Nephron progenitor cell (in vitro differentiated cells): Measurements from ENCODE around the gene ZNF625.

Experiments
- DNase-seq: peaks from one replicate; pipeline ENCODE4 v3.0.0; 2021
- H3K27ac Mint-ChIP-seq: 2 replicates; pipeline ENCODE4 v1.8.0; 2021; ENCODE audit warnings: mild to moderate bottlenecking, moderate library complexity, mixed read lengths
- H3K27me3 Mint-ChIP-seq: 2 replicates; pipeline ENCODE4 v1.8.0; 2021; ENCODE audit warnings: mild to moderate bottlenecking, low read depth, mixed read lengths; ENCODE audit not compliant: poor library complexity
- H3K36me3 Mint-ChIP-seq: 2 replicates; pipeline ENCODE4 v1.8.0; 2021; ENCODE audit warnings: low read depth, mixed read lengths
- H3K4me1 Mint-ChIP-seq: 2 replicates; pipeline ENCODE4 v1.8.0; 2021; ENCODE audit warnings: mixed read lengths
- H3K4me3 Mint-ChIP-seq: 2 replicates; pipeline ENCODE4 v1.8.0; 2021; ENCODE audit warnings: mild to moderate bottlenecking, moderate library complexity, mixed read lengths
- H3K9me3 Mint-ChIP-seq: 2 replicates; pipeline ENCODE4 v1.8.0; 2021; ENCODE audit warnings: mild to moderate bottlenecking, moderate library complexity, mixed read lengths
- CTCF ChIP-seq: fragments of 200-600 bp; sonication (generic); IDR thresholded peaks from 2 replicates; pipeline ENCODE4 v1.5.0; 2021; ENCODE audit warnings: antibody characterized with exemption

ZNF625 gene

DNA sequence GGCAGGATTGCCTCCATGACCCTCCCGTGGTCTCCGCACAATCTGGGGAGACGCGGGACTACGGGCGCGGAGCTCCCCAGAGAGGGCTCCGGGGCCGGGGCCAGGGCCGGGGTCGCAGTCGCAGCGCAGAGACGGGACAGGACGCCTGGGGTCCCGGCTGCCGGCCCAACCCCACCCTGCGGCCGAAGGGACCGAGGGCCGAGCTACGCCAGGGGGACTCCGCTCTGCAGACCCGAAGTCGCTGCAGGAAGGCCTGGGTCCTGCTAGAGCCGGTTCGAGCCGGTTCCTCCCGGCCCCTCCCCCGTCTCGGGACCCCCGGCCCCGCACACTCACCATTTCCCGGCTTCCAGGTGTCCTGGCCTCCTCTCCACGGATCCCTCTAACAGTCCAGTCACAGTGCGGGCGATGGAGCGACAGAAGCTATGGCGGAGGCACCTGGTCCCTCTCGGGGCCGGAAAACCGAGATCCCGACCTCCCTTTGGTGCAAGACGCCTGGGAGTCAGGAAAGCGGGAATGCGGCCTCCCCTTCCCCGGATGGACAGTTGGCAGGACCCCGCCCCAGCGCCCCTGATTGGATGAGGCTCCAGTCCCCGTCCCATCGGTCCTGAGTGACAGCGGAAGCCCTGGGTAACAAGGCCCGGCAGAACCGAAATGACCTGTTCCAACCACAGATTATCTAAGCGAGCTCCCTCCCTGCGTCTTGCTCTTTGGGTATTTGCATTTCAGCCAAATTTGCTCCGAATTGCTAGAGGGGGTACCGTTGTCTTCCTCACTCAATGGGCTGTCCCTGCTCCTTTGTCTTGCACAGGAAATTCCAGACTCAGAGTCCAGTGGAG lies at the start of gene ZNF625:
Gene ZNF625 (minus strand): TSS at position 512 of the 836 bp plus-strand sequence. CDS start 176 bp downstream, at position 336.
- peaks cover 11% of the 10 kb centered on the region for H3K4me1 Mint-ChIP-seq
- peaks cover 49% of the 10 kb centered on the region for H3K36me3 Mint-ChIP-seq
- H3K4me3 Mint-ChIP-seq: peak within 1 kb of the TSS; percentile 88
- no peak for TF ChIP-seq CTCF
- peaks cover 73% of the 10 kb centered on the region for H3K9me3 Mint-ChIP-seq
- H3K27ac Mint-ChIP-seq: peak within 1 kb of the TSS; percentile 99
- DNase-seq: peak; percentile 89
- peaks cover 19% of the 10 kb centered on the region for H3K27me3 Mint-ChIP-seq

GRCh38 chr19:12205296-12205695 lies 48.8 kb upstream of the ZNF625 start:
- Mint-ChIP-seq H3K27ac (no peak overlapping the region), H3K9me3 (peaks cover 97% of the 10 kb centered on the region), H3K4me3 (no peak overlapping the region), H3K36me3 (peaks cover 90% of the 10 kb centered on the region), H3K27me3 (no peaks in the 10 kb centered on the region), H3K4me1 (no peaks in the 10 kb centered on the region)
- no peak for DNase-seq
- no peak for TF ChIP-seq CTCF

DNA sequence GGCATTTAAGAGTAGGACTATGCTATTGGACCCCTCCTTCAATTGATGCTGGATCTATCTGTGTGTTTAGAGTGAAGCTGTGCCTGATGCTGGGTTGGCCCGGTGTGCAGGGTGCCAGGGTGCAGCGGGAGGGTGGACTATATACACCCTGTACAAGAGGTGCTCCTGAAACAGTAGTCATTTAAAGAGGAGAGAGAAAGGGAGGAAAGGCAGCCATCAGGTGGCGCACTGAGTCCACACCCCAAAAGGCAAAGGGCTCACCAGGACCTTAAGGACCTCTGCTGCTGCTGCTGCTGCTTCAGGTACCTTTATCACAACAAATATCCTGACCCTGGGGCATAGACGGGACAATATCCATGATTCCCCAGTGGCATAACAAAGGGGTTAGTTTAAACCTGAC lies 45.7 kb upstream of the ZNF625 start:
- Mint-ChIP-seq H3K27ac (no peak overlapping the region), H3K4me3 (no peak overlapping the region), H3K27me3 (no peaks in the 10 kb centered on the region), H3K4me1 (no peaks in the 10 kb centered on the region), H3K9me3 (peaks cover 97% of the 10 kb centered on the region), H3K36me3 (peaks cover 86% of the 10 kb centered on the region)
- no peak for TF ChIP-seq CTCF
- no peak for DNase-seq

DNA sequence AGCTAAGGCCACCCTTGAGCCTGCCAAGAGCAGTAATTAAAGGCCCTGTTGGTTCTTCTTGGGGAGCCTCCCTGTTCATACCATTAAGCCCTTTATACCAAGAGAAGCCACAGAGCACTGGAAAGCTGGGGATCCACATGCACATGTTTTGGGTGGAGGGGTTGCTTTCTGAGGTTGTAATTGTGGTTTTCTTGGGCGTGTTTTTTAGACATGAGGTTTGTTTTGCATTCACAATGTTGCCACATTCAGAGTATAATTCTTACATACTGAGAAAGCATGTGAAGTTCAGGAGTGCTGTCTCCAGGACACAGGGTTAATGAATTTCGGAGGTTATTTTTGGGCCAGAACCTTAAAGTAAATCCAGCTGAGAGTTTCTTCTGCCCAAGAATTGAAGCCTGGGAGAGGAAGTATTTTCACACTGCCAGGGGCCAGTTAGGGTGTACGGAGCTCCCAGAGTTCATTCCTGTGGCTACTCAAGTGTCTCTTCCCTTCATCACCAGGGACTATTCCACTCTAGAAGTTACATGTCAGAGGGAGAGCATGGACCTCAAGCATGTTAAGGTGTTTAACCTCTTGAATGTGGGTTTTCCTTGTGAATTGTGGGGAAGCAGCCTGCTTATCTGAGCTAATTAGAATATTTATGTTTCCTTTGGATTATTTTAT lies 43.4 kb upstream of the ZNF625 start:
- Mint-ChIP-seq H3K9me3 (peaks cover 95% of the 10 kb centered on the region), H3K36me3 (peaks cover 88% of the 10 kb centered on the region)
- no peak for TF ChIP-seq CTCF

GRCh38 chr19:12198136-12198535 lies 41.6 kb upstream of the ZNF625 start:
- peaks cover 89% of the 10 kb centered on the region for H3K36me3 Mint-ChIP-seq
- no peak overlapping the region for H3K4me3 Mint-ChIP-seq
- TF ChIP-seq CTCF: no peak
- peaks cover 95% of the 10 kb centered on the region for H3K9me3 Mint-ChIP-seq
- H3K4me1 Mint-ChIP-seq: no peaks in the 10 kb centered on the region
- no peak overlapping the region for H3K27ac Mint-ChIP-seq
- no peak for DNase-seq
- H3K27me3 Mint-ChIP-seq: no peaks in the 10 kb centered on the region

More for the DNA sequence above, 43.4 kb upstream of the ZNF625 start:
- H3K27me3 Mint-ChIP-seq: no peaks in the 10 kb centered on the region
- no peak for DNase-seq
- H3K27ac Mint-ChIP-seq: no peak overlapping the region
- H3K4me3 Mint-ChIP-seq: no peak overlapping the region
- H3K4me1 Mint-ChIP-seq: no peaks in the 10 kb centered on the region
